HepG2 (cell line): ENCODE measurements around the gene NRSN2. TPM values are rescaled to one million over a fixed set of nuclear protein-coding genes. Genes with fewer than 3 reads are reported as not detected.

Experiments
- CEBPZ ChIP-seq: IDR thresholded peaks from 2 replicates; pipeline ENCODE4 v1.6.1; 2012; ENCODE audit warnings: low read length, improper control_type of control experiment
- CENPT ChIP-seq: sonication (generic); formaldehyde crosslinking; IDR thresholded peaks from 2 replicates; pipeline ENCODE4 v1.8.0; 2022; ENCODE audit warnings: low read depth, mild to moderate bottlenecking, moderate library complexity, missing genetic modification reagents
- DMAP1 ChIP-seq: IDR thresholded peaks from 2 replicates; pipeline ENCODE4 v1.6.1; 2016
- PRDM4 ChIP-seq: sonication (generic); formaldehyde crosslinking; IDR thresholded peaks from 2 replicates; pipeline ENCODE4 v1.9.0; 2021; ENCODE audit warnings: missing genetic modification reagents, borderline replicate concordance
- WIZ ChIP-seq: sonication (generic); formaldehyde crosslinking; IDR thresholded peaks from 2 replicates; pipeline ENCODE4 v1.5.1; 2020; ENCODE audit warnings: mild to moderate bottlenecking, missing genetic modification reagents
- ZBTB33 ChIP-seq: sonication (generic); formaldehyde crosslinking; IDR thresholded peaks from 2 replicates; pipeline ENCODE4 v1.4.0; 2020; ENCODE audit warnings: missing genetic modification reagents
- ZNF225 ChIP-seq: sonication (generic); formaldehyde crosslinking; IDR thresholded peaks from 2 replicates; pipeline ENCODE4 v1.4.0; 2020; ENCODE audit warnings: mild to moderate bottlenecking, missing genetic modification reagents
- ZNF512 ChIP-seq: sonication (generic); formaldehyde crosslinking; IDR thresholded peaks from 2 replicates; pipeline ENCODE4 v1.4.0; 2020; ENCODE audit warnings: mild to moderate bottlenecking, missing genetic modification reagents
- ZNF605 ChIP-seq: sonication (generic); formaldehyde crosslinking; IDR thresholded peaks from 2 replicates; pipeline ENCODE4 v1.8.0; 2022; ENCODE audit warnings: mild to moderate bottlenecking, missing genetic modification reagents
- polyA plus RNA-seq, 8 experiments: library from polyadenylated mRNA; depleted of rRNA in 3 of 8; stranded (reverse) in 7 of 8; unstranded in 1 of 8; fragments of >200 nt; fragmentation: Illumina TruSeq in 4 of 8; extraction: Trizol in 4 of 8; gene quantifications; 2 replicates each; pipeline versions ENCODE4 v1.2.1 to v1.2.3, GENCODE V29; 2011 to 2016; ENCODE audit warnings: low read depth in 4 of 8, missing spikeins in 1 of 8, mixed read lengths in 1 of 8; ENCODE audit not compliant: insufficient read depth in 1 of 8
- total RNA-seq, 5 experiments: library from RNA; depleted of rRNA; stranded (reverse); fragments of >200 nt; fragmentation: Illumina TruSeq; extraction: Trizol; gene quantifications; 2 replicates each; pipeline ENCODE4 v1.2.3, GENCODE V29; 2016; ENCODE audit warnings: low read depth in 1 of 5
- TF ChIP-seq, protein P1 (sequence below): sonication (generic); formaldehyde crosslinking; IDR thresholded peaks from 2 replicates; pipeline ENCODE4 v1.5.0; 2020; ENCODE audit warnings: mild to moderate bottlenecking, missing genetic modification reagents
- TF ChIP-seq, protein P2 (sequence below): sonication (generic); formaldehyde crosslinking; IDR thresholded peaks from 2 replicates; pipeline ENCODE4; 2020; ENCODE audit warnings: missing genetic modification reagents, mild to moderate bottlenecking, borderline replicate concordance

The NRSN2 gene
- total and polyA plus RNA-seq, 2 of the 13 experiments (the other 11 are each of a cell fraction or from before 2014, with no cell fraction given), result 32.3 to 49.4 TPM

GRCh38 chr20:354298-354977 is 7.5 kb downstream of the NRSN2 start (continued):
- TF ChIP-seq PRDM4 (CRISPR knock-in tag) (peak; percentile 86), ZNF225 (CRISPR knock-in tag) (0 out of 2 replicates have a peak, but pooled peaks have one; percentile 49), ZBTB33 (CRISPR knock-in tag) (peak; percentile 82), ZNF605 (CRISPR knock-in tag) (peak; percentile 78; the same call in 1 of the 2 replicates), CENPT (CRISPR knock-in tag) (no peak), ZNF512 (CRISPR knock-in tag) (no peak), CEBPZ (no peak), DMAP1 (CRISPR knock-in tag) (no peak), WIZ (CRISPR knock-in tag) (0 out of 2 replicates have a peak, but pooled peaks have one; percentile 58)
- TF ChIP-seq, protein P1, sequence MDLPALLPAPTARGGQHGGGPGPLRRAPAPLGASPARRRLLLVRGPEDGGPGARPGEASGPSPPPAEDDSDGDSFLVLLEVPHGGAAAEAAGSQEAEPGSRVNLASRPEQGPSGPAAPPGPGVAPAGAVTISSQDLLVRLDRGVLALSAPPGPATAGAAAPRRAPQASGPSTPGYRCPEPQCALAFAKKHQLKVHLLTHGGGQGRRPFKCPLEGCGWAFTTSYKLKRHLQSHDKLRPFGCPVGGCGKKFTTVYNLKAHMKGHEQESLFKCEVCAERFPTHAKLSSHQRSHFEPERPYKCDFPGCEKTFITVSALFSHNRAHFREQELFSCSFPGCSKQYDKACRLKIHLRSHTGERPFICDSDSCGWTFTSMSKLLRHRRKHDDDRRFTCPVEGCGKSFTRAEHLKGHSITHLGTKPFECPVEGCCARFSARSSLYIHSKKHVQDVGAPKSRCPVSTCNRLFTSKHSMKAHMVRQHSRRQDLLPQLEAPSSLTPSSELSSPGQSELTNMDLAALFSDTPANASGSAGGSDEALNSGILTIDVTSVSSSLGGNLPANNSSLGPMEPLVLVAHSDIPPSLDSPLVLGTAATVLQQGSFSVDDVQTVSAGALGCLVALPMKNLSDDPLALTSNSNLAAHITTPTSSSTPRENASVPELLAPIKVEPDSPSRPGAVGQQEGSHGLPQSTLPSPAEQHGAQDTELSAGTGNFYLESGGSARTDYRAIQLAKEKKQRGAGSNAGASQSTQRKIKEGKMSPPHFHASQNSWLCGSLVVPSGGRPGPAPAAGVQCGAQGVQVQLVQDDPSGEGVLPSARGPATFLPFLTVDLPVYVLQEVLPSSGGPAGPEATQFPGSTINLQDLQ (CRISPR knock-in tag), result peak; percentile 74; the same call in 1 of the 2 replicates
- TF ChIP-seq, protein P2, sequence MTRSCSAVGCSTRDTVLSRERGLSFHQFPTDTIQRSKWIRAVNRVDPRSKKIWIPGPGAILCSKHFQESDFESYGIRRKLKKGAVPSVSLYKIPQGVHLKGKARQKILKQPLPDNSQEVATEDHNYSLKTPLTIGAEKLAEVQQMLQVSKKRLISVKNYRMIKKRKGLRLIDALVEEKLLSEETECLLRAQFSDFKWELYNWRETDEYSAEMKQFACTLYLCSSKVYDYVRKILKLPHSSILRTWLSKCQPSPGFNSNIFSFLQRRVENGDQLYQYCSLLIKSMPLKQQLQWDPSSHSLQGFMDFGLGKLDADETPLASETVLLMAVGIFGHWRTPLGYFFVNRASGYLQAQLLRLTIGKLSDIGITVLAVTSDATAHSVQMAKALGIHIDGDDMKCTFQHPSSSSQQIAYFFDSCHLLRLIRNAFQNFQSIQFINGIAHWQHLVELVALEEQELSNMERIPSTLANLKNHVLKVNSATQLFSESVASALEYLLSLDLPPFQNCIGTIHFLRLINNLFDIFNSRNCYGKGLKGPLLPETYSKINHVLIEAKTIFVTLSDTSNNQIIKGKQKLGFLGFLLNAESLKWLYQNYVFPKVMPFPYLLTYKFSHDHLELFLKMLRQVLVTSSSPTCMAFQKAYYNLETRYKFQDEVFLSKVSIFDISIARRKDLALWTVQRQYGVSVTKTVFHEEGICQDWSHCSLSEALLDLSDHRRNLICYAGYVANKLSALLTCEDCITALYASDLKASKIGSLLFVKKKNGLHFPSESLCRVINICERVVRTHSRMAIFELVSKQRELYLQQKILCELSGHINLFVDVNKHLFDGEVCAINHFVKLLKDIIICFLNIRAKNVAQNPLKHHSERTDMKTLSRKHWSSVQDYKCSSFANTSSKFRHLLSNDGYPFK (CRISPR knock-in tag), result peak; percentile 77; the same call in 1 of the 2 replicates
